ENCODE data around the gene ZNF808.

The ZNF808 gene

DNA sequence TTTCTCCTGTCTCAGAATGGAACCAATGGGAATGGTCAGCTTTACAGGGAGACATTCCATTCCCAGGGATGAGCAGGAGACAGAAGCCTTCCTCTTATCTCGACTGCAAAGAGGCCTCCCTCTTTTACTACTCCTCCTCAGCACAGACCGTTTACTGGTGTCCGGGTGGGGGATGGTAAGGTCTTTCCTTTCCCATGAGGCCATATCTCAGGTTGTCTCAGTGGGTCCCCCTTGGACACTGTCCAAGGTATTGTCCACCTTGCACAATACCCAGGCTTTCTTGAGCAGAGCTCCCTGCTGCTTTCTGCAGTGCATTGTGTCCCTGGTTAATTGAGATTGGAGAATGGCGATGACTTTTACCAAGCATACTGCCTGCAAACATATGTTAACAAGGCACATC, 7.5 kb upstream of the ZNF808 start:
- Histone ChIP-seq H3K27ac (ENCODE audit: low read depth, low read length) (no peak overlapping the region), H3K9me3 (ENCODE audit: control insufficient read depth, insufficient read depth, low read length) (no peaks in the 10 kb centered on the region), H3K27me3 (ENCODE audit: control insufficient read depth, low read length) (no peaks in the 10 kb centered on the region), H3K4me2 (ENCODE audit: low read length) (no peak overlapping the region), H3K4me1 (ENCODE audit: control insufficient read depth, low read length) (no peaks in the 10 kb centered on the region), H4K20me1 (ENCODE audit: control insufficient read depth, insufficient read depth, low read depth, low read length) (no peaks in the 10 kb centered on the region), H3K79me2 (ENCODE audit: control insufficient read depth, low read length) (no peaks in the 10 kb centered on the region), H3K36me3 (ENCODE audit: control insufficient read depth, low read length) (no peaks in the 10 kb centered on the region), H3K4me3 (ENCODE audit: low read length) (no peak overlapping the region), H3K9me2 (replicated peaks; ENCODE audit: control insufficient read depth, low read length) (no peaks in the 10 kb centered on the region), H3F3A (ENCODE audit: control insufficient read depth, insufficient read depth) (no peaks in the 10 kb centered on the region)
- TF ChIP-seq, protein P1, sequence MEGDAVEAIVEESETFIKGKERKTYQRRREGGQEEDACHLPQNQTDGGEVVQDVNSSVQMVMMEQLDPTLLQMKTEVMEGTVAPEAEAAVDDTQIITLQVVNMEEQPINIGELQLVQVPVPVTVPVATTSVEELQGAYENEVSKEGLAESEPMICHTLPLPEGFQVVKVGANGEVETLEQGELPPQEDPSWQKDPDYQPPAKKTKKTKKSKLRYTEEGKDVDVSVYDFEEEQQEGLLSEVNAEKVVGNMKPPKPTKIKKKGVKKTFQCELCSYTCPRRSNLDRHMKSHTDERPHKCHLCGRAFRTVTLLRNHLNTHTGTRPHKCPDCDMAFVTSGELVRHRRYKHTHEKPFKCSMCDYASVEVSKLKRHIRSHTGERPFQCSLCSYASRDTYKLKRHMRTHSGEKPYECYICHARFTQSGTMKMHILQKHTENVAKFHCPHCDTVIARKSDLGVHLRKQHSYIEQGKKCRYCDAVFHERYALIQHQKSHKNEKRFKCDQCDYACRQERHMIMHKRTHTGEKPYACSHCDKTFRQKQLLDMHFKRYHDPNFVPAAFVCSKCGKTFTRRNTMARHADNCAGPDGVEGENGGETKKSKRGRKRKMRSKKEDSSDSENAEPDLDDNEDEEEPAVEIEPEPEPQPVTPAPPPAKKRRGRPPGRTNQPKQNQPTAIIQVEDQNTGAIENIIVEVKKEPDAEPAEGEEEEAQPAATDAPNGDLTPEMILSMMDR (IDR thresholded peaks at IDR 0.05; ENCODE audit: low read depth, low read length, poor library complexity, severe bottlenecking), result no peak
- TF ChIP-seq EZH2phosphoT487 (IDR thresholded peaks at IDR 0.05; ENCODE audit: borderline replicate concordance, low read length), result no peak

DNA sequence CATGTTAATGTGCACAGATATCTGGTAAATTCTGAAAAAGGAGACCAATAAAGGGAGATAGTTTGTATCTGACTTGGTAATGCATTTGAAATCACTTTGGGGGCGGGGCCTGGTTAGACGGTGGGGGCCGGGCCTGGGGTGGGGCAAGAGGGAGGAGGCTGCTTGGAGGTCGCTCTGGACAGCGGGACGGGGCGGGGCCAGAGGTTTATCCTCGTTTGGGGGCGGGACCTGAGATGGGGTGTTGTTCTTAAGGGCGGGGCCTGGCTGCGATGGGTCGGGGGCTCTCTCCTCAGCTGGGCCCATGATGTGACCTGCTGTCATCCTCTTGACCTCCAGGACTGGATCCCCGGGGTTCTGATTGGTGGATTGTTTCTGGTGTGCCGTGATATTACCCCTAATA, 4.9 kb upstream of the ZNF808 start:
- TF ChIP-seq, protein P1 (IDR thresholded peaks at IDR 0.05; ENCODE audit: low read depth, low read length, poor library complexity, severe bottlenecking), result no peak
- TF ChIP-seq EZH2phosphoT487 (IDR thresholded peaks at IDR 0.05; ENCODE audit: borderline replicate concordance, low read length), result no peak
- H3K79me2 ChIP-seq (ENCODE audit: control insufficient read depth, low read length), result peaks cover under 1% of the 10 kb centered on the region
- H3K4me3 ChIP-seq (ENCODE audit: low read length), result no peak overlapping the region
- H3K27me3 ChIP-seq (ENCODE audit: control insufficient read depth, low read length), result no peaks in the 10 kb centered on the region
- H3F3A ChIP-seq (ENCODE audit: control insufficient read depth, insufficient read depth), result no peaks in the 10 kb centered on the region
- no peaks in the 10 kb centered on the region for H3K9me3 ChIP-seq (ENCODE audit: control insufficient read depth, insufficient read depth, low read length)
- H3K27ac ChIP-seq (ENCODE audit: low read depth, low read length), result no peak overlapping the region
- H3K4me1 ChIP-seq (ENCODE audit: control insufficient read depth, low read length), result peaks cover 4% of the 10 kb centered on the region
- no peaks in the 10 kb centered on the region for H4K20me1 ChIP-seq (ENCODE audit: control insufficient read depth, insufficient read depth, low read depth, low read length)
- H3K36me3 ChIP-seq (ENCODE audit: control insufficient read depth, low read length), result no peaks in the 10 kb centered on the region
- H3K4me2 ChIP-seq (ENCODE audit: low read length), result no peak overlapping the region
- H3K9me2 ChIP-seq (replicated peaks; ENCODE audit: control insufficient read depth, low read length), result no peaks in the 10 kb centered on the region

DNA sequence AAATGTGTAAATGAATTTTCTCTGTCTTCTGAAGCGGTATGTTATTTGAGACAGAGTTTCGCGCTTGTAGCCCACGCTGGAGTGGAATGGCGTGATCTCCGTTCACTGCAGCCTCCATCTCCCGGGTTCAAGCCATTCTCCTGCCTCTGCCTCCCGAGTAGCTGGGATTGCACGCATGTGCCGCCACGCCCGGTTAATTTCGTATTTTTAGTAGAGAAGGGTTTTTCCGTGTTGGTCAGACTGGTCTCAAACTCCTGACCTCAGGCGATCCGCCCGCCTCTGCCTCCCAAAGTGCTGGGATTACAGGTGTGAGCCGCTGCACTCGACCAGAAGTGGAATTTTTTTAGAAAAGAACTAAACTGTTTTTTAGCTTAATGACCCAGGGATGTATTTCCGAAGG, 3.4 kb upstream of the ZNF808 start:
- Histone ChIP-seq H3F3A (ENCODE audit: control insufficient read depth, insufficient read depth) (no peaks in the 10 kb centered on the region), H3K4me3 (ENCODE audit: low read length) (no peak overlapping the region), H3K9me3 (ENCODE audit: control insufficient read depth, insufficient read depth, low read length) (no peaks in the 10 kb centered on the region)

More for the DNA sequence above, 3.4 kb upstream of the ZNF808 start:
- Histone ChIP-seq H3K27me3 (ENCODE audit: control insufficient read depth, low read length) (no peaks in the 10 kb centered on the region), H4K20me1 (ENCODE audit: control insufficient read depth, insufficient read depth, low read depth, low read length) (no peaks in the 10 kb centered on the region), H3K9me2 (replicated peaks; ENCODE audit: control insufficient read depth, low read length) (no peaks in the 10 kb centered on the region), H3K79me2 (ENCODE audit: control insufficient read depth, low read length) (peaks cover 16% of the 10 kb centered on the region), H3K27ac (ENCODE audit: low read depth, low read length) (no peak overlapping the region), H3K36me3 (ENCODE audit: control insufficient read depth, low read length) (peaks cover 8% of the 10 kb centered on the region), H3K4me1 (ENCODE audit: control insufficient read depth, low read length) (peaks cover 14% of the 10 kb centered on the region), H3K4me2 (ENCODE audit: low read length) (no peak overlapping the region)
- TF ChIP-seq EZH2phosphoT487 (IDR thresholded peaks at IDR 0.05; ENCODE audit: borderline replicate concordance, low read length), result no peak
- TF ChIP-seq, protein P1 (IDR thresholded peaks at IDR 0.05; ENCODE audit: low read depth, low read length, poor library complexity, severe bottlenecking), result no peak

All from DOHH2 (cell line).